Coronary artery (tissue), 2 donors: ENCODE data around the gene ABCA10.
A peak's percentile ranks its signal among the peaks of the same experiment; 100 is the strongest.
"Not testable (repeated sequence)": the region's sequence is repeated elsewhere in the genome, so short reads cannot be mapped to it uniquely, and the experiment has no call there.

Source experiments
- DNase-seq: peaks from one replicate; pipeline ENCODE4 v3.0.0-alpha.2; 2017; ENCODE audit warnings: low spot score
- H3K27ac ChIP-seq, 2 donors: fragments of 200-600 bp; sonication (generic); one replicate each; pipeline ENCODE4 v1.5.1; 2016 to 2019
- H3K4me3 ChIP-seq: fragments of 200-600 bp; sonication (generic); 2 replicates; pipeline ENCODE4 v1.5.1; 2016; ENCODE audit warnings: mild to moderate bottlenecking, moderate library complexity
- CTCF ChIP-seq: fragments of 200-600 bp; sonication (generic); IDR thresholded peaks from one replicate; pipeline ENCODE4 v1.5.1; 2019; ENCODE audit warnings: antibody characterized with exemption

Gene ABCA10, protein sequence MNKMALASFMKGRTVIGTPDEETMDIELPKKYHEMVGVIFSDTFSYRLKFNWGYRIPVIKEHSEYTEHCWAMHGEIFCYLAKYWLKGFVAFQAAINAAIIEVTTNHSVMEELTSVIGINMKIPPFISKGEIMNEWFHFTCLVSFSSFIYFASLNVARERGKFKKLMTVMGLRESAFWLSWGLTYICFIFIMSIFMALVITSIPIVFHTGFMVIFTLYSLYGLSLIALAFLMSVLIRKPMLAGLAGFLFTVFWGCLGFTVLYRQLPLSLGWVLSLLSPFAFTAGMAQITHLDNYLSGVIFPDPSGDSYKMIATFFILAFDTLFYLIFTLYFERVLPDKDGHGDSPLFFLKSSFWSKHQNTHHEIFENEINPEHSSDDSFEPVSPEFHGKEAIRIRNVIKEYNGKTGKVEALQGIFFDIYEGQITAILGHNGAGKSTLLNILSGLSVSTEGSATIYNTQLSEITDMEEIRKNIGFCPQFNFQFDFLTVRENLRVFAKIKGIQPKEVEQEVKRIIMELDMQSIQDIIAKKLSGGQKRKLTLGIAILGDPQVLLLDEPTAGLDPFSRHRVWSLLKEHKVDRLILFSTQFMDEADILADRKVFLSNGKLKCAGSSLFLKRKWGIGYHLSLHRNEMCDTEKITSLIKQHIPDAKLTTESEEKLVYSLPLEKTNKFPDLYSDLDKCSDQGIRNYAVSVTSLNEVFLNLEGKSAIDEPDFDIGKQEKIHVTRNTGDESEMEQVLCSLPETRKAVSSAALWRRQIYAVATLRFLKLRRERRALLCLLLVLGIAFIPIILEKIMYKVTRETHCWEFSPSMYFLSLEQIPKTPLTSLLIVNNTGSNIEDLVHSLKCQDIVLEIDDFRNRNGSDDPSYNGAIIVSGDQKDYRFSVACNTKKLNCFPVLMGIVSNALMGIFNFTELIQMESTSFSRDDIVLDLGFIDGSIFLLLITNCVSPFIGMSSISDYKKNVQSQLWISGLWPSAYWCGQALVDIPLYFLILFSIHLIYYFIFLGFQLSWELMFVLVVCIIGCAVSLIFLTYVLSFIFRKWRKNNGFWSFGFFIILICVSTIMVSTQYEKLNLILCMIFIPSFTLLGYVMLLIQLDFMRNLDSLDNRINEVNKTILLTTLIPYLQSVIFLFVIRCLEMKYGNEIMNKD (N-terminal part only)

DNA sequence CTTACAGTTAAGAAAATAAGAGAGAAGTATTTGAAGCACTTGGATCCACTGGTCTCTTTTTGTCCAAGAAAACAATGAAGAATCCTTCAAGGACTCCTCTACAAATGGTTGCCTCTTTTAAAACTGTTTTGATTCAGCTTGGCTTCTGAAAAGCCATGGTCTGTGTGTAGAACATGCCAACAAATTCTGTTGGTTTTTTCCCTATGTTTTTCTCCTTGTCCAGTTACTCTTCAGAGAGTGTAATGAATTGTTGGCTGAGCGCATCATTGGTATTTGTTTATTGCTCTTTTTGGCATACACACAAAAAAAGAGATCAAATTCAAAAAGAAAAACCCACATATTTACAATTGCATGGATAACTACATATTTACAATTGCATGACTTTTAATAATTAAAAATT, at the start of gene ABCA10:
TSS of gene ABCA10 (minus strand) at position 249 of the 400 bp plus-strand sequence. CDS start 3,466 bp downstream, outside the sequence.
- DNase-seq: no peak
- H3K4me3 ChIP-seq: peak within 1 kb of the TSS; percentile 9
- no peak for TF ChIP-seq CTCF
- H3K27ac ChIP-seq: no peak within 1 kb of the TSS

DNA sequence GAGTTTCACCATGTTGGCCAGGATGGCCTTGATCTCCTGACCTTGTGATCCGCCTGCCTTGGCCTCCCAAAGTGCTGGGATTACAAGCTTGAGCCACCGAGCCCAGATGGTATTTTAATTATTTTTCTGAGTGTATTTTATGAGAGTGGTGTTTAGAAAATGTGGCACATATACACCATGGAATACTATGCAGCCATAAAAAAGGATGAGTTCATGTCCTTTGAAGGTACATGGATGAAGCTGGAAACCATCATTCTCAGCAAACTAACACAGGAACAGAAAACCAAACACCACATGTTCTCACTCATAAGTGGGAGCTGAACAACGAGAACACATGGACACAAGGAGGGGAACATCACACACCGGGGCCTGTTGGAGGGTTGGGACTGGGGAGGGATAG, 47.7 kb upstream of the ABCA10 start:
- not testable (repeated sequence) for H3K4me3 ChIP-seq, H3K27ac ChIP-seq, DNase-seq

DNA sequence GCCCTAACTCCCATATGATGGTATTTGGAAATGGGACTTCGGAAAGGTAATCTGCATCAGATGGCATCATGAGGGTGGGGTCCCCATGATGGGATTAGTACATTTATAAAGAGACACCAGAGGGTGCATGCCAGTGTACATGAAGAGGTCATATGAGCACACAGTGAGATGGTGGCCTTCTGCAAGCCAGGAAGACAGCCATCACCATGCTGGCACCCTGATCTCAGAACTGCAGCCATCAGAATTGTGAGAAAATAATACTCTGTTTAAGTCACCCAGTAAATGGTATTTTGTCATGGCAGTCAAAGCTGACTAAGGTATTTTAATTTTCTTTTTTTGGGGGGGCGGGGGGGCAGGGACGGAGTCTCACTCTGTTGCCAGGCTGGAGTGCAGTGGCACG, 47.1 kb upstream of the ABCA10 start:
- no peak for TF ChIP-seq CTCF
- no peak for DNase-seq
- H3K4me3 ChIP-seq: no peak overlapping the region
- no peak overlapping the region for H3K27ac ChIP-seq

DNA sequence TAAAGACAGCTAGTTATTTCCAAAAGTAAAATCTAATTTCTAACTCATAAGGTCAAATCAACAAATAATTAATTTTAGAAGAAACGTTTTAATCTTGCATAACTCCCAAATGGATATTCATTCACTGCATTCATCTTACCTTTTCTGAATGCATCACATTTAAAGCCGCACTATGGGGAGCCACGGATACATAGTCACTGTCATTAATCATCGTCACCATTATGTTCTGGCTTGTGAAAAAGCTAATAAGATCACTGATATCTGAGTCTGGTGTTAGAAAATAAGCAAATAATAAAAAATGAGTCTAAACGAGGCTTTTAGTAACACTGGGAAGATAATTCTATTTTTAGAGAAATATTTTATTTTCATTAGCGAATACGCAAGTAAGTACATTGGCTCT, 42.4 kb upstream of the ABCA10 start:
- Histone ChIP-seq H3K27ac (no peak overlapping the region), H3K4me3 (no peak overlapping the region)
- TF ChIP-seq CTCF: no peak
- no peak for DNase-seq

- TF ChIP-seq CTCF: no peak
- DNase-seq: no peak
- H3K27ac ChIP-seq: no peak overlapping the region
- H3K4me3 ChIP-seq: no peak overlapping the region
These were observed 40.7 kb upstream of the ABCA10 start for GRCh38 chr17:69269131-69269998.

DNA sequence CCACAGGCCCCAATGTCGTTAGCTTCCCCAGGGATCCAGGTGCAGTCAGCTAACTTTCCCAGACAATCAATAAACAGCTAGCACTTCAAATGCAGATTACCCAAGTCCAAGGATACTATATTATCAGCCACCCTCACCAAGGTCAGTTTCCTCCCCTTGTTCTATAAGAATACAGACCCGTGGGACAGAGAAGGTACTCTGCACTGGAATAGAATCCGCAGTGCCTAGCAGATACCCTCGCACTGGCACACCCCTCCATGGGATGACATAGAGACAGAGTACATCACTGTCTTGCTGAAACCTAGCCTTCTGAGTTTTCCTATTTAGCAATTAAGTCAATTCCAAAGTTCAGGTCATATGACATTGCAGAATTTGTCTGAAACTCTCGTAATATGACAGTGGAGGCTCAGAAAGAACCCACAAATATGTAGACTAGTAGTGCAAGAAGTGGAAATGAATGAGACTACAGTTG, 40.0 kb upstream of the ABCA10 start:
- no peak for DNase-seq
- no peak overlapping the region for H3K27ac ChIP-seq
- no peak for TF ChIP-seq CTCF
- no peak overlapping the region for H3K4me3 ChIP-seq
